ENCODE results near the gene JDP2. TPM values are rescaled to one million over a fixed set of nuclear protein-coding genes. Genes with fewer than 3 reads are reported as not detected.
A peak's percentile ranks its signal among the peaks of the same experiment; 100 is the strongest.

JDP2 gene
- total and polyA plus RNA-seq, 2 of the 4 experiments (the other 2 are of a cell fraction) = 35.7 to 38.4 TPM

DNA sequence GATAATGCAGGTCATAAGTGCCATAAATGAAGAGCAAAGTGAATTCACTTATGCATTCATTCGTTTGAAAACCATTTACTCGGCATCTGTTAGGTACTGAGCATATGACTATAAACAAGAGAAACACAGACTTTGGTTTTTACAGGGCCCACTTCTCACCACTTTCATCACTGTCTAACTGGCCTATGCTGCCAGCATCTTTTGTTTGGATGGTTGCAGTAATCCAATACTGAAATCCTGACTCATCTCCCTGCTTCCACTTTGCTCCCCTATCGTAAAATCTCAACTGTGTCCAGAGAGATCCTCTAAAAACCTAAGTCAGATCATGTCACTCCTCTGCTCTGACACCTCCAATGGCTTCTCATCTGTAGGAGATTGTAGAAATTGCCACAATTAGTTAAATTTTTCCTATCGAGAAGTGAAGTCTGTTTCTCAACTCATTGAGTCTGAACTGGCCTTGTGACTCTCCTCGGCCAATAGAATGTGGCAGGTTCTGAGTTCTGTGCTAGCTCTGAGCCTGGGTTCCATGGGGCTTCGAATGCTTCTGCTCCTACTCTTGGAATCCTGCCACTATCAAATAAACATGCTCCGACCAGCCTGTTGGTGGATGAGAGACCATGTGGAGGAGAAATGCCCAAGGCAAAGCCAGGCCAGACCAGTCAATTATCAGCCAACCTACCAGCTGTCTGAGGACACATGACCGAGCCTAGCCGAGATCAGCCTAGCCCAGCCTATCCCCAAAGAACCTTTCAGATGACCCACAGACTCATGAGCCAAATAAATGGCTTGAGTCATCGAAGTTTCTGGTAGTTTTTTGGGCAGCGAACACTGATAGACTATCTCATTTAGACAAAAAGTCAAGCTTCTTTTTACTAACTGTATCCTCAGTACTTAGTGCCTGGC, 92.3 kb downstream of the JDP2 start:
- Histone ChIP-seq H3K4me3 (ENCODE audit: insufficient read depth, low read depth, low read length) (no peak overlapping the region), H2BK5ac (ENCODE audit: low read depth, low read length, poor library complexity, severe bottlenecking) (no peak overlapping the region), H3K27ac (ENCODE audit: insufficient read depth, low read length) (peak overlapping the region; percentile 50; the same call in 1 of the 2 replicates), H3K18ac (ENCODE audit: low read depth, low read length) (peak overlapping the region; percentile 18; the same call in 1 of the 2 replicates), H3K4me1 (ENCODE audit: control insufficient read depth, insufficient read depth, low read length) (peaks cover 2% of the 10 kb centered on the region; the same call in 1 of the 2 replicates), H3K56ac (ENCODE audit: extremely low read depth, insufficient read depth, low read length) (no peak overlapping the region), H2BK20ac (ENCODE audit: low read depth, low read length) (no peak overlapping the region), H4K5ac (ENCODE audit: low read depth, low read length) (no peak overlapping the region; the same call in 1 of the 2 replicates), H3K9me3 (ENCODE audit: control insufficient read depth, insufficient read depth, low read length) (no peaks in the 10 kb centered on the region), H3K14ac (replicated peaks; ENCODE audit: low read depth, low read length) (no peak overlapping the region), H2BK15ac (ENCODE audit: low read depth, low read length) (no peak overlapping the region), H3K36me3 (ENCODE audit: control insufficient read depth, insufficient read depth, low read length) (no peaks in the 10 kb centered on the region), H3K9me1 (ENCODE audit: insufficient read depth, low read length) (peaks cover 3% of the 10 kb centered on the region; the same call in 1 of the 2 replicates), H3K9ac (ENCODE audit: low read depth, low read length) (no peak overlapping the region), H3K4me2 (ENCODE audit: low read depth, low read length) (peak overlapping the region; percentile 39; the same call in 1 of the 2 replicates), H2AK5ac (ENCODE audit: low read depth, low read length) (no peak overlapping the region), H4K8ac (ENCODE audit: low read depth in 2 of 2, low read length in 2 of 2) (no peak overlapping the region), H2AK9ac (replicated peaks; ENCODE audit: low read depth, low read length, poor library complexity) (no peak overlapping the region), H2AFZ (replicated peaks; ENCODE audit: low read length, poor library complexity) (no peak overlapping the region), H4K91ac (ENCODE audit: insufficient read depth, low read depth, low read length) (no peak overlapping the region), H3K4ac (ENCODE audit: low read depth, low read length) (no peak overlapping the region), H3K79me1 (ENCODE audit: low read depth in 1 of 2, low read length in 2 of 2) (no peaks in the 10 kb centered on the region), H3K27me3 (ENCODE audit: control insufficient read depth, insufficient read depth, low read length) (peaks cover 26% of the 10 kb centered on the region), H2BK120ac (ENCODE audit: low read depth, low read length) (no peak overlapping the region), H3K23ac (ENCODE audit: low read depth, low read length) (no peak overlapping the region), H4K20me1 (ENCODE audit: insufficient read depth, low read length) (no peaks in the 10 kb centered on the region)
- dilution Hi-C loops (cut with HindIII; ENCODE audit: low sequenced_read_pairs, unreplicated experiment) = no loop called here
- no TSS peak for BruUV-seq (replicated peaks)
- intact Hi-C loops (cut with micrococcal nuclease) = no loop called here
- ChIA-PET CTCF (no interaction called here), POLR2A (ENCODE audit: unreplicated experiment) (no interaction called here)
- TF ChIP-seq MXI1 (IDR thresholded peaks at IDR 0.05; ENCODE audit: borderline replicate concordance, low read depth, low read length) (no peak), RFX5 (IDR thresholded peaks at IDR 0.05; ENCODE audit: low read depth, low read length) (no peak), USF2 (IDR thresholded peaks at IDR 0.05; ENCODE audit: low read depth, low read length) (peak; percentile 54; the same call in 1 of the 2 replicates), BHLHE40 (IDR thresholded peaks at IDR 0.05; ENCODE audit: low read depth, low read length) (no peak), CHD1 (IDR thresholded peaks at IDR 0.05; ENCODE audit: low read depth, low read length) (no peak), CEBPB (IDR thresholded peaks at IDR 0.05; ENCODE audit: low read depth, low read length) (peak; percentile 40), CTCF (conservative IDR thresholded peaks at IDR 0.05; ENCODE audit: low read depth, low read length) (no peak), ELK1 (IDR thresholded peaks at IDR 0.05; ENCODE audit: borderline replicate concordance, low read depth, low read length) (no peak)
- in situ Hi-C loops (cut with MboI; ENCODE audit: low sequenced_read_pairs) = no loop called here
- ATAC-seq (ENCODE audit: low read depth) (peak; percentile 90), DNase-seq (peak; percentile 65)
- WGBS, 2 experiments (ENCODE audit: extremely low coverage in 2 of 2, insufficient read length in 1 of 2) = 70% methylated on average over 4 of the region's 11 CpGs; no CpG with 5 or more reads in 1 of the 2 experiments
